GM21515 (cell line): ENCODE results near the gene RTN4IP1.

Experiments used
- ATAC-seq: cut with Tn5 transposase; IDR thresholded peaks from one replicate; pipeline ENCODE4 v1.9.1; 2021; ENCODE audit not compliant: unreplicated experiment

The RTN4IP1 gene

DNA sequence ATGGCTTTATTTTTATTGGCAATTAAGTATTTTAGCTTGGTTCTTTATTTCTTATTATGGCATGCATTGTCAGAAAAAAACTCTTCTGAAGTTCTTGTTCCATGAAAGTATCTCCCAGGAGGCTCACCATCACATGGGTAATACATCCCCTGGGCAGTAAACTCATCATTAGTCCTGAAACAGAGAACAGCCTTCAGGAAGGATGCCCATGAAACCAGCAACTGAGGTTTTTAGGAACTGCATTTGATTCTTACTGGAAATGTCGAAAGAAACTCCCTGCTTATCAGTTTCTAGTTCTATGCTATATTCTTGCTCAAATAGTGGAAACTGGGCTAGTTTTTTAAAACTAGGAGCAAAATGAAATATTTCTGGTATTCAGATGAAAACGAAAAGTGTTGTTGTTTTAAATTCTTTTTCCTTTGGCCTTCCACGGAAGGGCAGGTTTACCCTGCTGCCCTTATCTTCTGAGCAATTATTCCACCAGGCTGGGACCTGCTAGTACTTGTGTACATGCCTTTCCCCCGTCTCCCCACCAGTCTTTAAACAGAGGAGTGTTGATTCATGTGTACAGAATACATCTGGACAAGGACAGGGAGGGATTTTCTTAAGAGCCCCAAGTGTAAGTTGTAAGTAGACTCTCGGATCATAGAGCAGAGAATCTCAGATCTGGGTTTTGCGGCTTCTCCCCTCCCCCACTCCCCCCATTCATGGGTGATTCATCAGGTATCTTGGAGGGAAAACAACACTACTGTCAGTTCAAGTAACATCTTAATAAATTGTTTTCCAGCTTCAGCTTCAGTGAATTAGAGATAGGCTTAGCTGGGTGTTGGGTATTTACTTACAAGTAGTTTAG lies 81.5 kb downstream of the RTN4IP1 start:
- ATAC-seq = no peak

DNA sequence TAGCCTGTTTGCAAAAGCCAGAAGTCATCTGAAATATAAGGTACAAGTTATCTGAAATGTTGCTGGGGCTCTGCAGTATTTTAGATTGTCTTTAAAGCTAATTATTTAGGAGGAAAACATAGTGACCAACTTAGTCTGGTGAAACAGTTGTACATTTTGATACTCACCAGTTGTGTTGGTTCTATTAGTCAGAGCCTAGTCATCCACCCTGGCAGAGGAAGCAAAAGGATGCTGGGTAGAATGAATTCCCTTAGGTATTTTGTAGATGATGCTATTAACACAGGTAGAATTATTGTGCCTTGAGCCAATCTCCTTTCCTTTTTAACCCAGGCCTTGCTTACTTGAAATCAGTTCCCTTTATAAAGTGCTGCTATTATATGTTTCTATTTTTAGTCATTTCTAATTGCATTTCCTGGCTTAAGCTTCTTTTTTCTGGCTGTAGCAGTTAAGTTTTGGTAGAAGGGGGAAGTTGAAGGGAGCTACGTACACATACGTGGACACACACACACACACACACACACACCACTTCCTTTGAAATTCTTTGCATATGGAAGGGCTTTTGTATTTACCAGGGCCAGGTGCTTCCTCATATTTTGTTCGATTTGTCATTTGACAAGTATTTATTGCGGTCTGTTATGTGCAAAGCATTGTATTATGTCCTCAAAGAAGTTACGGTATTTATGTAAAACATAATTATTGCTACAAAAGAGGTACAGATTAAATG lies 82.4 kb downstream of the RTN4IP1 start:
- no peak for ATAC-seq

- no peak for ATAC-seq
Observed at GRCh38 chr6:106546261-106546690, 83.0 kb downstream of the RTN4IP1 start.

DNA sequence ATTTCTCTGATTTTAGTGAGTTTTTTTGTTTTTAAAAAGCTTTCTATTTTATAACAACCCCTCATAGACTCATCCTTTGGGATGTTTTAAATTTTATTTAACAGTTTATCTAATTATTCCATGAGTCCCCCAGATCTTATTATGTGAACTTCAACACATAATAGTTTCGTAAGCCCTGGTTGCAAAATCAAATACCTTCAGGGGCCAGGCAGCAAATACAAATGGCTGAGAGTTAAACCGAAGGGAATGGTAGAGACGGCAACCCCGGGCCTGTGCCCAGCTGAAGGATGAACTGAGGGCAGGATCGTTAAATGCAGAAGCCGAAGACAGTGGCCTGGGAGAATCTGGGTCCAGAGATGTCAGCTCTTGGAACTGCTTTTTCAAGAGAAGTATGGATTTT lies 88.4 kb downstream of the RTN4IP1 start:
- no peak for ATAC-seq

GRCh38 chr6:106540432-106540831 lies 88.9 kb downstream of the RTN4IP1 start:
- no peak for ATAC-seq

GRCh38 chr6:106539936-106540335 lies 89.4 kb downstream of the RTN4IP1 start:
- ATAC-seq = no peak

- ATAC-seq = no peak
Observed at GRCh38 chr6:106538145-106538544, 91.2 kb downstream of the RTN4IP1 start.

DNA sequence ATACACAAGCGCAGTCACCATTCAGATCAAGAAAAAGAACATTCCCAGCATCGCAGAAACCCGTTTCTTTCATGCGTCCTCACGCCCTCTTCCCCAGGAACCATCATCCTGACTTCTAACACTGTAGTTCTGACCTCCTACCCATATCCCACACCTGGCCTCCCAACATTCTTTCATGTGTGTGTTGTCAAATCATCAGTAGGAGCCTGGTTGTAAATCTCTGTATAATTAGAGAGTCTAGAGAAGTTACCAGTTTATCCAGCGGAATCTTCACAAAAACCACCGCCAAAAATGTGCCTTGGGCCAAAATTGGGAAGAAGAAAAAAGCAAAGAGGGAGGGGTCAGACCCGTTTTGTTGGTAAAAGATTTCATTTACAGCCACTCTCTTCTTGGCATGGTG lies 91.6 kb downstream of the RTN4IP1 start:
- no peak for ATAC-seq

GRCh38 chr6:106536851-106537250 lies 92.4 kb downstream of the RTN4IP1 start:
- ATAC-seq = no peak

- no peak for ATAC-seq
Observed at GRCh38 chr6:106536357-106536756, 92.9 kb downstream of the RTN4IP1 start.

DNA sequence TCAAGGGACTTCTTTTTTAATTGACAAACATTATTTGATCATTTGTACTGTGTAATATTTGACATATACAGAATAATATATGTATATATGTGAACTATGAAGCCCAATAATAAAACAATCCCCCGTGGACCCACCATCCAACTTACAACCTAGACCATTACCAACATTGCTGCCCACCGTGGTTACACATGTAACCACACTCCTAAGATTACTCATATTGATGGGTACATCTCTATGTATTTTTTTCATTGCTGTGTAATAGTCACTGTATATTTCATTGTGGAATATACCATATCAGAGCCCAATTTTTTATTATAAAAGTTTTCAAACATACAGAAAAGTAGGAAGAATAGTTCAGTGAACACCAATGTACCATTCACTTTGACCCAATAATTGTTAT lies 94.3 kb downstream of the RTN4IP1 start:
- no peak for ATAC-seq

DNA sequence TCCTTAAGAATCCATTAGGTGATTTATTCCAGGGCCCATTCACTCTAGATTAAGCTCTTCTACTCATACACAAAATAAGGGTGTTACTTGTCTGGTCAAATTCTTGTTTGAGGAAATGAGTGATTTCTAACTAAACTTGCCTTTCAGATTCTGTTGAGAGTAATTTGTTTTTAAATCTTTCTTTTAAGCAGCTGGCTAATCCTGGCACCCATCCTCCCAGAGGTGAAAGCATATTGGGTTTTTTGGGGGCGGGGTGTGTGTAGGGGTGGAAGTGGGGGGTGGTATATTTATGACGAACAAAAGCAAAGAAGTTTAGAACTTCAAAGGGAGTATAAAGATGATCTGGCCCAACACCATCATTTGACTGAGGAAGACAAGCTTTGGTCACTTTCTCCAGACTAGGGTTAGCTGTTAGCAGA lies 94.7 kb downstream of the RTN4IP1 start:
- ATAC-seq = no peak

GRCh38 chr6:106534004-106534403 lies 95.3 kb downstream of the RTN4IP1 start:
- ATAC-seq = no peak

- no peak for ATAC-seq
Observed at GRCh38 chr6:106533054-106533453, 96.2 kb downstream of the RTN4IP1 start.

DNA sequence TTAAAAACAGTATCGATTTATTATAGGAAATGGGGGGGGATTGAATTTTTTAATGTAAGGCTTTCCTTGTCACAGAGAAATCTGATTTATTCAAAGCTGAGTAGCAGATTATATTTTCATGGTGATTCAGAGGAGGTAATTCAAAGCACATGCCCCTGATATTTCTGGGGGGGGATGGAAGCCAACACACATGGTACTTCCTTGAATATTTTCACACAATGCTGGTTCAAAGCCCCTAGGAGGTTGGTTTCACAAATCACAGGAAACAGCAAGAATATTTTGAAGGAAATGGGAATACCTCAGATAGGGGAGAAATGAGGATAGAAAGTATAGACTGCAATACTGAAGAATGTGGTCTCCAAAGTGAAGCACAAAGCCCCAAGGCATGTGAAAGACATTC lies 98.8 kb downstream of the RTN4IP1 start:
- no peak for ATAC-seq

- ATAC-seq = no peak
Observed at GRCh38 chr6:106530026-106530425, 99.3 kb downstream of the RTN4IP1 start.

- no peak for ATAC-seq
Observed at GRCh38 chr6:106529438-106529837, 99.9 kb downstream of the RTN4IP1 start.

DNA sequence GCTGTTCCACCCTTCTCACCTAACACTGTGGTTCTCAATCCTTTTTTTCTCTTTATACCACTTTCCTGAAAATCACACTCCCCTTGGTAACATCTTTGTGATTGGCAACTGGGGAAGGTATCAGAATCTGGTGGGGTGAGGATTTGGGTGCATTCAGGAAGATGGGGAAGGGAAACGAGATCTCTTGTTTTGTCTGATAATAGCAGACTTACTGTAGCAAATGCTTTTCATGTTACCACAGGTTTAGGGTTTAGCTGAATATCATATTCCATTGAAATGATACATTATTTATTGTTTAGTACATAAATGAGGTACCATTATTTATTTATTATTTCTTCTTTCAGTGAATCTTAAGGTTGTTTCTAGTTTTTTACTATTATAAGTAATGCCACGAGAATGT lies 100.8 kb downstream of the RTN4IP1 start:
- ATAC-seq = no peak

DNA sequence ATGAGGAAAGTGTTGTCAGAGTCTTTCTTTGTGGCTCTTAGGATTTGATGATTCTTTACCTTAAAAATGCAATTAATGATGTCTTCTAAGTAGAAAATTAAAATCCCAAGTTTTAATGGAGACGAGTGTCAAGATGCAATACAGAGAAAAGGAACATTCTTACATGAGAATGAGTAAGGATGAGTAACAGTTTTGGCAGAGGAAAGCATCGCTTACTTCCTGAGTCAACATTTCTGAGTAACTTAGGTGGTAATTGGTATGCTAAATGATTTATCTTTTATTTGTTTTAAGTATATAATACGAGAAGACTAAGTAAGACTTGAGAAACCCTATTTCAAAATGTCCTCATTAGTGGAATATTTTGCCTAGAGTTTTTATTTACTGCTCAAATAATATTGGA lies 101.3 kb downstream of the RTN4IP1 start:
- no peak for ATAC-seq

DNA sequence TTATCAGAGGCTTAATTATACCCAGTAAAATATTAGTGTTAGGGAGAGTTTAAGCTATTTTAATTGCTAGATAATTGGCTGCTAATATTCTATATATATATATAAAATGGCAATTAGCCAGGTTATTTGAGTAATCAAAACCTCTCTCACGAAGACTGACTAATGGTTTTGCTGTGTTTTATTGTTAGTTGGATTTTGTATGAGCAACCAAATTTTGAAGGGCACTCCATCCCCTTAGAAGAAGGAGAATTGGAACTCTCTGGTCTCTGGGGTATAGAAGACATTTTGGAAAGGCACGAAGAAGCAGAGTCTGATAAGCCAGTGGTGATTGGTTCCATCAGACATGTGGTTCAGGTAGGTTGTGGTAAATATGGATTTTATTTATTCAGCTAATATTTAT lies 102.2 kb downstream of the RTN4IP1 start:
- no peak for ATAC-seq

GRCh38 chr6:106525882-106526275 lies 103.4 kb downstream of the RTN4IP1 start:
- no peak for ATAC-seq
